SK-N-SH treated with all-trans-retinoic acid at 6 μM for 48 hours (cell line): ENCODE data around the gene TP53BP2.

Experiments
- ATAC-seq: fragments of 200-7000 bp; cut with Tn5 transposase; 3 replicates; pipeline ENCODE4 v1.9.1; 2020; ENCODE audit warnings: mild to moderate bottlenecking, moderate library complexity
- ARNTL ChIP-seq: fragments of 450-650 bp; formaldehyde crosslinking; IDR thresholded peaks from 2 replicates; pipeline ENCODE4 v1.5.0; 2020; ENCODE audit warnings: low read depth, mild to moderate bottlenecking, moderate library complexity, borderline replicate concordance
- BACH2 ChIP-seq: fragments of 250-450 bp; sonication (Bioruptor Pico); IDR thresholded peaks from 2 replicates; pipeline ENCODE4 v1.9.0; 2021; ENCODE audit warnings: mild to moderate bottlenecking, borderline replicate concordance
- CSDC2 ChIP-seq: fragments of 250-450 bp; sonication (Bioruptor Pico); IDR thresholded peaks from 2 replicates; pipeline ENCODE4 v1.5.0; 2020; ENCODE audit warnings: mild to moderate bottlenecking, moderate library complexity
- ESRRG ChIP-seq: fragments of 250-450 bp; sonication (Bioruptor Pico); IDR thresholded peaks from 2 replicates; pipeline ENCODE4 v1.6.1; 2021; ENCODE audit warnings: mild to moderate bottlenecking
- GLIS3 ChIP-seq: fragments of 250-450 bp; sonication (Bioruptor Pico); IDR thresholded peaks from 2 replicates; pipeline ENCODE4 v1.5.0; 2020; ENCODE audit warnings: mild to moderate bottlenecking, moderate library complexity
- PPARA ChIP-seq: fragments of 250-450 bp; sonication (Bioruptor Pico); IDR thresholded peaks from 2 replicates; pipeline ENCODE4 v1.5.0; 2020; ENCODE audit warnings: mild to moderate bottlenecking, borderline replicate concordance
- RARB ChIP-seq: fragments of 250-450 bp; sonication (Bioruptor Pico); IDR thresholded peaks from 2 replicates; pipeline ENCODE4 v1.8.0; 2021; ENCODE audit warnings: mild to moderate bottlenecking, moderate library complexity
- SNAI2 ChIP-seq: fragments of 250-450 bp; sonication (Bioruptor Pico); IDR thresholded peaks from 2 replicates; pipeline ENCODE4 v1.5.0; 2020; ENCODE audit warnings: mild to moderate bottlenecking, moderate library complexity
- TCF4 ChIP-seq: fragments of 250-450 bp; sonication (Bioruptor Pico); IDR thresholded peaks from 2 replicates; pipeline ENCODE4 v1.8.0; 2021; ENCODE audit warnings: mild to moderate bottlenecking, moderate library complexity, borderline replicate concordance
- TOX ChIP-seq: fragments of 250-450 bp; sonication (Bioruptor Pico); IDR thresholded peaks from 2 replicates; pipeline ENCODE4 v1.8.0; 2021; ENCODE audit warnings: mild to moderate bottlenecking, moderate library complexity, borderline replicate concordance
- ZC3H10 ChIP-seq: fragments of 250-450 bp; sonication (Bioruptor Pico); IDR thresholded peaks from 2 replicates; pipeline ENCODE4 v1.5.1; 2021; ENCODE audit warnings: mild to moderate bottlenecking, moderate library complexity
- ZFP3 ChIP-seq: fragments of 250-450 bp; sonication (Bioruptor Pico); IDR thresholded peaks from 2 replicates; pipeline ENCODE4 v1.5.0; 2020; ENCODE audit warnings: mild to moderate bottlenecking, moderate library complexity
- ZFP30 ChIP-seq: fragments of 450-650 bp; formaldehyde crosslinking; IDR thresholded peaks from 2 replicates; pipeline ENCODE4 v1.5.0; 2022; ENCODE audit warnings: mild to moderate bottlenecking, moderate library complexity
- ZNF565 ChIP-seq: fragments of 450-650 bp; formaldehyde crosslinking; conservative IDR thresholded peaks from 2 replicates; pipeline ENCODE4 v1.5.0; 2020; ENCODE audit warnings: low read depth, mild to moderate bottlenecking, moderate library complexity
- ZNF70 ChIP-seq: fragments of 450-650 bp; formaldehyde crosslinking; IDR thresholded peaks from 2 replicates; pipeline ENCODE4 v1.5.0; 2020; ENCODE audit warnings: mild to moderate bottlenecking, moderate library complexity
- ZNF8 ChIP-seq: fragments of 450-650 bp; formaldehyde crosslinking; IDR thresholded peaks from 2 replicates; pipeline ENCODE4 v1.5.0; 2020; ENCODE audit warnings: mild to moderate bottlenecking, moderate library complexity
- TF ChIP-seq, protein P1 (sequence below): fragments of 250-450 bp; sonication (Bioruptor Pico); IDR thresholded peaks from 2 replicates; pipeline ENCODE4 v1.8.0; 2020; ENCODE audit warnings: mild to moderate bottlenecking, moderate library complexity, borderline replicate concordance
- TF ChIP-seq, protein P2 (sequence below): fragments of 250-450 bp; sonication (Bioruptor Pico); IDR thresholded peaks from 2 replicates; pipeline ENCODE4 v1.8.0; 2021; ENCODE audit warnings: low read depth, mild to moderate bottlenecking, moderate library complexity, borderline replicate concordance
- TF ChIP-seq, protein P3 (sequence below): fragments of 250-450 bp; sonication (Bioruptor Pico); IDR thresholded peaks from 2 replicates; pipeline ENCODE4 v1.5.1; 2020; ENCODE audit warnings: low read depth, mild to moderate bottlenecking, moderate library complexity
- TF ChIP-seq, protein P4 (sequence below): fragments of 250-450 bp; sonication (Bioruptor Pico); IDR thresholded peaks from 2 replicates; pipeline ENCODE4 v1.5.1; 2021; ENCODE audit warnings: mild to moderate bottlenecking, moderate library complexity
- TF ChIP-seq, protein P5 (sequence below): fragments of 250-450 bp; sonication (Bioruptor Pico); IDR thresholded peaks from 2 replicates; pipeline ENCODE4 v1.5.0; 2020; ENCODE audit warnings: mild to moderate bottlenecking, moderate library complexity

The TP53BP2 gene

DNA sequence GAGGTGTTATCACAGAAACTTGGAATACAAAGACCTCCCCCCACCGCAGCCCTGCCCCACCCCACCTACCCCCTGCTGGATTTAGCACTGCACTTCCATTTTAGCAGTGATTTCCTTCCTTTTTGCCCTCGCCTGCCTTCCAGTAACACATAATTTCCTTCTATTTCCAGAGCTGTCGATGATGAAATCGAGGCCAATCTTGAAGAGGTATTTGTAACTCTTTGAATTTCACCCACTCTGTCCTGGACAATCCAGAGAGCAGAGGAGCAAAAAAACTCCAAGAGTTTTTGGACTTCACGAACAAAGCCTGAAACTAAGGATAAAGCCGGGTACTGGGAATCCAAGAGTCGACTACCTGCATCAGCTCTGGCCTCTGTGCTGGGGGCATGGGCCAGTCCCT, 84.3 kb downstream of the TP53BP2 start:
- ATAC-seq, result no peak

DNA sequence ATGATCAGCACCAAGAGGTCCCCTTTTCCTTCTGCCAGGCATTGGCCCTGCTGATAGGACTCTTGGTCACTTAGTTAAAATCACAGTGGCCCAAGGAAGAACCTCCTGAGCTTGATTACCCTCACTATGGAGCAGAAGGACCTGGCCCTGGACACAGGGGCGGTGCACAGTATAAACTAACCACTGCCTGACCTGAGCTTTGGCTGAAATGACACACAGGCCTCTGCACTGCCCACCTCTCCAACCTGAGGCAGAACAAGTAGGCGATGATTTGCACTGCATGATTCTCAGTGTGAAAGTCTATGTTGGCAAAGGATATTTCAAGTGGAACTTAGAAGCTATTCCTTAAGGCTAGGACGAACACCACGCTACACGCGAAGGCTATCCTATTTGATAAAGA, 84.9 kb downstream of the TP53BP2 start:
- TF ChIP-seq GLIS3 (CRISPR knock-in tag) (no peak), ZNF565 (no peak), SNAI2 (CRISPR knock-in tag) (no peak), ESRRG (CRISPR knock-in tag) (no peak), CSDC2 (no peak), ZNF8 (CRISPR knock-in tag) (no peak), TCF4 (CRISPR knock-in tag) (no peak), TOX (CRISPR knock-in tag) (no peak), RARB (CRISPR knock-in tag) (no peak)
- TF ChIP-seq, protein P1, sequence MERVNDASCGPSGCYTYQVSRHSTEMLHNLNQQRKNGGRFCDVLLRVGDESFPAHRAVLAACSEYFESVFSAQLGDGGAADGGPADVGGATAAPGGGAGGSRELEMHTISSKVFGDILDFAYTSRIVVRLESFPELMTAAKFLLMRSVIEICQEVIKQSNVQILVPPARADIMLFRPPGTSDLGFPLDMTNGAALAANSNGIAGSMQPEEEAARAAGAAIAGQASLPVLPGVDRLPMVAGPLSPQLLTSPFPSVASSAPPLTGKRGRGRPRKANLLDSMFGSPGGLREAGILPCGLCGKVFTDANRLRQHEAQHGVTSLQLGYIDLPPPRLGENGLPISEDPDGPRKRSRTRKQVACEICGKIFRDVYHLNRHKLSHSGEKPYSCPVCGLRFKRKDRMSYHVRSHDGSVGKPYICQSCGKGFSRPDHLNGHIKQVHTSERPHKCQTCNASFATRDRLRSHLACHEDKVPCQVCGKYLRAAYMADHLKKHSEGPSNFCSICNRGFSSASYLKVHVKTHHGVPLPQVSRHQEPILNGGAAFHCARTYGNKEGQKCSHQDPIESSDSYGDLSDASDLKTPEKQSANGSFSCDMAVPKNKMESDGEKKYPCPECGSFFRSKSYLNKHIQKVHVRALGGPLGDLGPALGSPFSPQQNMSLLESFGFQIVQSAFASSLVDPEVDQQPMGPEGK, result no peak
- TF ChIP-seq, all 23 proteins: peak for 0
- ATAC-seq, result no peak

More for the DNA sequence above, 84.3 kb downstream of the TP53BP2 start:
- TF ChIP-seq ZC3H10 (CRISPR knock-in tag), result no peak
- TF ChIP-seq RARB (CRISPR knock-in tag), result no peak
- TF ChIP-seq ARNTL, result no peak
- no peak for TF ChIP-seq ZNF70
- TF ChIP-seq, protein P2, sequence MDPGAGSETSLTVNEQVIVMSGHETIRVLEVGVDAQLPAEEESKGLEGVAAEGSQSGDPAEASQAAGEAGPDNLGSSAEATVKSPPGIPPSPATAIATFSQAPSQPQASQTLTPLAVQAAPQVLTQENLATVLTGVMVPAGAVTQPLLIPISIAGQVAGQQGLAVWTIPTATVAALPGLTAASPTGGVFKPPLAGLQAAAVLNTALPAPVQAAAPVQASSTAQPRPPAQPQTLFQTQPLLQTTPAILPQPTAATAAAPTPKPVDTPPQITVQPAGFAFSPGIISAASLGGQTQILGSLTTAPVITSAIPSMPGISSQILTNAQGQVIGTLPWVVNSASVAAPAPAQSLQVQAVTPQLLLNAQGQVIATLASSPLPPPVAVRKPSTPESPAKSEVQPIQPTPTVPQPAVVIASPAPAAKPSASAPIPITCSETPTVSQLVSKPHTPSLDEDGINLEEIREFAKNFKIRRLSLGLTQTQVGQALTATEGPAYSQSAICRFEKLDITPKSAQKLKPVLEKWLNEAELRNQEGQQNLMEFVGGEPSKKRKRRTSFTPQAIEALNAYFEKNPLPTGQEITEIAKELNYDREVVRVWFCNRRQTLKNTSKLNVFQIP, result no peak
- TF ChIP-seq, protein P3, sequence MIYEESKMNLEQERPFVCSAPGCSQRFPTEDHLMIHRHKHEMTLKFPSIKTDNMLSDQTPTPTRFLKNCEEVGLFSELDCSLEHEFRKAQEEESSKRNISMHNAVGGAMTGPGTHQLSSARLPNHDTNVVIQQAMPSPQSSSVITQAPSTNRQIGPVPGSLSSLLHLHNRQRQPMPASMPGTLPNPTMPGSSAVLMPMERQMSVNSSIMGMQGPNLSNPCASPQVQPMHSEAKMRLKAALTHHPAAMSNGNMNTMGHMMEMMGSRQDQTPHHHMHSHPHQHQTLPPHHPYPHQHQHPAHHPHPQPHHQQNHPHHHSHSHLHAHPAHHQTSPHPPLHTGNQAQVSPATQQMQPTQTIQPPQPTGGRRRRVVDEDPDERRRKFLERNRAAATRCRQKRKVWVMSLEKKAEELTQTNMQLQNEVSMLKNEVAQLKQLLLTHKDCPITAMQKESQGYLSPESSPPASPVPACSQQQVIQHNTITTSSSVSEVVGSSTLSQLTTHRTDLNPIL (CRISPR knock-in tag), result no peak
- no peak for TF ChIP-seq BACH2 (CRISPR knock-in tag)
- no peak for TF ChIP-seq ZNF8 (CRISPR knock-in tag)
- no peak for TF ChIP-seq CSDC2
- TF ChIP-seq GLIS3 (CRISPR knock-in tag), result no peak
- TF ChIP-seq, all 23 proteins: peak for 0

DNA sequence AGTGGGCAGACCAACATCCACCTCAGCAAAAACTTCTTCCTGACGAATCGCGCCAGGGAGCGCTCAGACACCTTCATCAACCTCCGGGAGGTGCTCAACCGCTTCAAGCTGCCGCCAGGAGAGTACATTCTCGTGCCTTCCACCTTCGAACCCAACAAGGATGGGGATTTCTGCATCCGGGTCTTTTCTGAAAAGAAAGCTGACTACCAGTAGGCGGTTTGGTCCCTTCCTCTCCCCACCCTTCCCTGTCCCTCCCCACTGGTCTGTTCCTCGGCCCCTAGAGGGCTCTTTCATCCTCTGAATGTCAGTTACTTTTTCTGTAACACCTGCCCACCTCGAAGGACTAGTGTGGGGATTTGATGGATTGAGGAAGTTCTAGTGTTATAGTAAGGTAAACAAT, 86.5 kb downstream of the TP53BP2 start:
- no peak for ATAC-seq
- TF ChIP-seq ESRRG (CRISPR knock-in tag) (no peak), ZNF565 (no peak), RARB (CRISPR knock-in tag) (no peak), SNAI2 (CRISPR knock-in tag) (no peak), CSDC2 (no peak), ZFP3 (CRISPR knock-in tag) (no peak), GLIS3 (CRISPR knock-in tag) (no peak), PPARA (CRISPR knock-in tag) (no peak), ZNF8 (CRISPR knock-in tag) (no peak), ZC3H10 (CRISPR knock-in tag) (no peak), ZNF70 (no peak), TCF4 (CRISPR knock-in tag) (no peak), ARNTL (no peak), ZFP30 (CRISPR knock-in tag) (no peak)
- TF ChIP-seq, protein P4, sequence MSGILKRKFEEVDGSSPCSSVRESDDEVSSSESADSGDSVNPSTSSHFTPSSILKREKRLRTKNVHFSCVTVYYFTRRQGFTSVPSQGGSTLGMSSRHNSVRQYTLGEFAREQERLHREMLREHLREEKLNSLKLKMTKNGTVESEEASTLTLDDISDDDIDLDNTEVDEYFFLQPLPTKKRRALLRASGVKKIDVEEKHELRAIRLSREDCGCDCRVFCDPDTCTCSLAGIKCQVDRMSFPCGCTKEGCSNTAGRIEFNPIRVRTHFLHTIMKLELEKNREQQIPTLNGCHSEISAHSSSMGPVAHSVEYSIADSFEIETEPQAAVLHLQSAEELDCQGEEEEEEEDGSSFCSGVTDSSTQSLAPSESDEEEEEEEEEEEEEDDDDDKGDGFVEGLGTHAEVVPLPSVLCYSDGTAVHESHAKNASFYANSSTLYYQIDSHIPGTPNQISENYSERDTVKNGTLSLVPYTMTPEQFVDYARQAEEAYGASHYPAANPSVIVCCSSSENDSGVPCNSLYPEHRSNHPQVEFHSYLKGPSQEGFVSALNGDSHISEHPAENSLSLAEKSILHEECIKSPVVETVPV (CRISPR knock-in tag), result no peak
- TF ChIP-seq, protein P5, sequence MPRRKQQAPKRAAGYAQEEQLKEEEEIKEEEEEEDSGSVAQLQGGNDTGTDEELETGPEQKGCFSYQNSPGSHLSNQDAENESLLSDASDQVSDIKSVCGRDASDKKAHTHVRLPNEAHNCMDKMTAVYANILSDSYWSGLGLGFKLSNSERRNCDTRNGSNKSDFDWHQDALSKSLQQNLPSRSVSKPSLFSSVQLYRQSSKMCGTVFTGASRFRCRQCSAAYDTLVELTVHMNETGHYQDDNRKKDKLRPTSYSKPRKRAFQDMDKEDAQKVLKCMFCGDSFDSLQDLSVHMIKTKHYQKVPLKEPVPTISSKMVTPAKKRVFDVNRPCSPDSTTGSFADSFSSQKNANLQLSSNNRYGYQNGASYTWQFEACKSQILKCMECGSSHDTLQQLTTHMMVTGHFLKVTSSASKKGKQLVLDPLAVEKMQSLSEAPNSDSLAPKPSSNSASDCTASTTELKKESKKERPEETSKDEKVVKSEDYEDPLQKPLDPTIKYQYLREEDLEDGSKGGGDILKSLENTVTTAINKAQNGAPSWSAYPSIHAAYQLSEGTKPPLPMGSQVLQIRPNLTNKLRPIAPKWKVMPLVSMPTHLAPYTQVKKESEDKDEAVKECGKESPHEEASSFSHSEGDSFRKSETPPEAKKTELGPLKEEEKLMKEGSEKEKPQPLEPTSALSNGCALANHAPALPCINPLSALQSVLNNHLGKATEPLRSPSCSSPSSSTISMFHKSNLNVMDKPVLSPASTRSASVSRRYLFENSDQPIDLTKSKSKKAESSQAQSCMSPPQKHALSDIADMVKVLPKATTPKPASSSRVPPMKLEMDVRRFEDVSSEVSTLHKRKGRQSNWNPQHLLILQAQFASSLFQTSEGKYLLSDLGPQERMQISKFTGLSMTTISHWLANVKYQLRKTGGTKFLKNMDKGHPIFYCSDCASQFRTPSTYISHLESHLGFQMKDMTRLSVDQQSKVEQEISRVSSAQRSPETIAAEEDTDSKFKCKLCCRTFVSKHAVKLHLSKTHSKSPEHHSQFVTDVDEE (CRISPR knock-in tag), result no peak
- TF ChIP-seq, protein P1, result no peak
